WTC11 (cell line): Measurements from ENCODE around the gene MCRIP2.

Experiments used
- ESRRA ChIP-seq: sonication (generic); formaldehyde crosslinking; IDR thresholded peaks from 2 replicates; pipeline ENCODE4 v1.8.1; 2022; ENCODE audit warnings: mild to moderate bottlenecking, missing genetic modification reagents, borderline replicate concordance
- IRF2 ChIP-seq: sonication (generic); formaldehyde crosslinking; IDR thresholded peaks from 2 replicates; pipeline ENCODE4 v1.8.0; 2022; ENCODE audit warnings: low read depth, missing genetic modification reagents, borderline replicate concordance
- JUN ChIP-seq: sonication (generic); formaldehyde crosslinking; IDR thresholded peaks from 2 replicates; pipeline ENCODE4 v1.8.0; 2023; ENCODE audit warnings: mild to moderate bottlenecking, missing genetic modification reagents
- ZBTB21 ChIP-seq: sonication (generic); formaldehyde crosslinking; IDR thresholded peaks from 2 replicates; pipeline ENCODE4 v1.8.1; 2023; ENCODE audit warnings: mild to moderate bottlenecking, missing genetic modification reagents, borderline replicate concordance
- ZNF263 ChIP-seq: sonication (generic); formaldehyde crosslinking; IDR thresholded peaks from 2 replicates; pipeline ENCODE4 v1.8.1; 2022; ENCODE audit warnings: low read depth, mild to moderate bottlenecking, moderate library complexity, missing genetic modification reagents
- ZNF423 ChIP-seq: fragments of 250-450 bp; sonication (Bioruptor Pico); IDR thresholded peaks from 2 replicates; pipeline ENCODE4 v2.1.2; 2022; ENCODE audit warnings: mild to moderate bottlenecking, moderate library complexity
- TF ChIP-seq, protein P1 (sequence below): sonication (generic); formaldehyde crosslinking; conservative IDR thresholded peaks from 2 replicates; pipeline ENCODE4 v1.8.1; 2022; ENCODE audit warnings: mild to moderate bottlenecking, missing genetic modification reagents
- TF ChIP-seq, protein P2 (sequence below): fragments of 200-600 bp; IDR thresholded peaks from 2 replicates; pipeline ENCODE4 v1.8.0; 2022; ENCODE audit warnings: antibody characterized with exemption
- TF ChIP-seq, protein P3 (sequence below): sonication (generic); formaldehyde crosslinking; IDR thresholded peaks from 2 replicates; pipeline ENCODE4 v1.8.1; 2023; ENCODE audit warnings: mild to moderate bottlenecking, missing genetic modification reagents, moderate library complexity
- TF ChIP-seq, protein P4 (sequence below): fragments of 250-450 bp; sonication (Bioruptor Pico); IDR thresholded peaks from 2 replicates; pipeline ENCODE4 v1.9.0; 2021; ENCODE audit warnings: mild to moderate bottlenecking
- TF ChIP-seq, protein P5 (sequence below): sonication (generic); formaldehyde crosslinking; IDR thresholded peaks from 2 replicates; pipeline ENCODE4 v1.8.0; 2022; ENCODE audit warnings: mild to moderate bottlenecking, missing genetic modification reagents
- TF ChIP-seq, protein P6 (sequence below): sonication (generic); formaldehyde crosslinking; IDR thresholded peaks from 2 replicates; pipeline ENCODE4 v1.8.0; 2023; ENCODE audit warnings: missing genetic modification reagents, mild to moderate bottlenecking, borderline replicate concordance

DNA sequence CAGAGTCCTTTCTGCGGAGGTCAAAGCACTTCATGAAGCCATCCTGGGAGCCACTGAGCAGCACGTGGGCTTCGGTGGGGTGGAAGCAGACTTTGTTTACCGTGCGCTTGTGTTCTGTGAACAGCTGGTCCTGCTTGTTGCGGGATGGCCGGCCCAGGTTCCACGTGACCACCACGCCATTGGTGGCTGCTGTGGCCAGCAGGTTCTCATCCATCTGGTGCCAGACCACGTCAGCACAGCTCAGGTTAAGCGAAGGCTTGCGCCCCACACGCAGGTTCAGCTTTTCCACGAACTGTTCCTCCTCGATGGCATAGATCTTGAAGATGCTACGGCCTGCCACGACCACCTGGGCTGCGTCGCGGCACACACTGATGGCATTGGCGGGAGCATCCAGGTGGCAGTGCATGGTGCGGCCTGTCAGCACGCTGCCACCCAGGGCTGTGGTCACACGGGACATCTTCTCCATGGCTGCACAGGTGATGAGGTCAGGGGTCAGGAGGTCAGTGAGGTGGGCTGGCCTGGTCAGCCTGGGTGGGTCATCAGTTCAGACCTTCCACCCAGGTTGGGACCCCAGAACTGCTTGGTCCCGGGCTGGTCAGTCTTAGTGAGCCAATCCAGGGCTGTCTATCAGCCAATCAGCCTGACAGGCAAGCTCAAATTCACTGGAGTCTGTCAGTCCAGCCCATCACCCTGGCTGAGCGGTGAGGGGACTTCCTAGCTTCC lies 47.7 kb downstream of the MCRIP2 start:
- TF ChIP-seq, protein P1, sequence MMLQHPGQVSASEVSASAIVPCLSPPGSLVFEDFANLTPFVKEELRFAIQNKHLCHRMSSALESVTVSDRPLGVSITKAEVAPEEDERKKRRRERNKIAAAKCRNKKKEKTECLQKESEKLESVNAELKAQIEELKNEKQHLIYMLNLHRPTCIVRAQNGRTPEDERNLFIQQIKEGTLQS (CRISPR knock-in tag) = no peak
- TF ChIP-seq, protein P2, sequence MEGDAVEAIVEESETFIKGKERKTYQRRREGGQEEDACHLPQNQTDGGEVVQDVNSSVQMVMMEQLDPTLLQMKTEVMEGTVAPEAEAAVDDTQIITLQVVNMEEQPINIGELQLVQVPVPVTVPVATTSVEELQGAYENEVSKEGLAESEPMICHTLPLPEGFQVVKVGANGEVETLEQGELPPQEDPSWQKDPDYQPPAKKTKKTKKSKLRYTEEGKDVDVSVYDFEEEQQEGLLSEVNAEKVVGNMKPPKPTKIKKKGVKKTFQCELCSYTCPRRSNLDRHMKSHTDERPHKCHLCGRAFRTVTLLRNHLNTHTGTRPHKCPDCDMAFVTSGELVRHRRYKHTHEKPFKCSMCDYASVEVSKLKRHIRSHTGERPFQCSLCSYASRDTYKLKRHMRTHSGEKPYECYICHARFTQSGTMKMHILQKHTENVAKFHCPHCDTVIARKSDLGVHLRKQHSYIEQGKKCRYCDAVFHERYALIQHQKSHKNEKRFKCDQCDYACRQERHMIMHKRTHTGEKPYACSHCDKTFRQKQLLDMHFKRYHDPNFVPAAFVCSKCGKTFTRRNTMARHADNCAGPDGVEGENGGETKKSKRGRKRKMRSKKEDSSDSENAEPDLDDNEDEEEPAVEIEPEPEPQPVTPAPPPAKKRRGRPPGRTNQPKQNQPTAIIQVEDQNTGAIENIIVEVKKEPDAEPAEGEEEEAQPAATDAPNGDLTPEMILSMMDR = no peak
- no peak for TF ChIP-seq ZBTB21
- TF ChIP-seq, protein P3, sequence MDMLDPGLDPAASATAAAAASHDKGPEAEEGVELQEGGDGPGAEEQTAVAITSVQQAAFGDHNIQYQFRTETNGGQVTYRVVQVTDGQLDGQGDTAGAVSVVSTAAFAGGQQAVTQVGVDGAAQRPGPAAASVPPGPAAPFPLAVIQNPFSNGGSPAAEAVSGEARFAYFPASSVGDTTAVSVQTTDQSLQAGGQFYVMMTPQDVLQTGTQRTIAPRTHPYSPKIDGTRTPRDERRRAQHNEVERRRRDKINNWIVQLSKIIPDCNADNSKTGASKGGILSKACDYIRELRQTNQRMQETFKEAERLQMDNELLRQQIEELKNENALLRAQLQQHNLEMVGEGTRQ (CRISPR knock-in tag) = no peak
- TF ChIP-seq, protein P4, sequence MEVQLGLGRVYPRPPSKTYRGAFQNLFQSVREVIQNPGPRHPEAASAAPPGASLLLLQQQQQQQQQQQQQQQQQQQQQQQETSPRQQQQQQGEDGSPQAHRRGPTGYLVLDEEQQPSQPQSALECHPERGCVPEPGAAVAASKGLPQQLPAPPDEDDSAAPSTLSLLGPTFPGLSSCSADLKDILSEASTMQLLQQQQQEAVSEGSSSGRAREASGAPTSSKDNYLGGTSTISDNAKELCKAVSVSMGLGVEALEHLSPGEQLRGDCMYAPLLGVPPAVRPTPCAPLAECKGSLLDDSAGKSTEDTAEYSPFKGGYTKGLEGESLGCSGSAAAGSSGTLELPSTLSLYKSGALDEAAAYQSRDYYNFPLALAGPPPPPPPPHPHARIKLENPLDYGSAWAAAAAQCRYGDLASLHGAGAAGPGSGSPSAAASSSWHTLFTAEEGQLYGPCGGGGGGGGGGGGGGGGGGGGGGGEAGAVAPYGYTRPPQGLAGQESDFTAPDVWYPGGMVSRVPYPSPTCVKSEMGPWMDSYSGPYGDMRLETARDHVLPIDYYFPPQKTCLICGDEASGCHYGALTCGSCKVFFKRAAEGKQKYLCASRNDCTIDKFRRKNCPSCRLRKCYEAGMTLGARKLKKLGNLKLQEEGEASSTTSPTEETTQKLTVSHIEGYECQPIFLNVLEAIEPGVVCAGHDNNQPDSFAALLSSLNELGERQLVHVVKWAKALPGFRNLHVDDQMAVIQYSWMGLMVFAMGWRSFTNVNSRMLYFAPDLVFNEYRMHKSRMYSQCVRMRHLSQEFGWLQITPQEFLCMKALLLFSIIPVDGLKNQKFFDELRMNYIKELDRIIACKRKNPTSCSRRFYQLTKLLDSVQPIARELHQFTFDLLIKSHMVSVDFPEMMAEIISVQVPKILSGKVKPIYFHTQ (CRISPR knock-in tag) = no peak
- TF ChIP-seq, protein P5, sequence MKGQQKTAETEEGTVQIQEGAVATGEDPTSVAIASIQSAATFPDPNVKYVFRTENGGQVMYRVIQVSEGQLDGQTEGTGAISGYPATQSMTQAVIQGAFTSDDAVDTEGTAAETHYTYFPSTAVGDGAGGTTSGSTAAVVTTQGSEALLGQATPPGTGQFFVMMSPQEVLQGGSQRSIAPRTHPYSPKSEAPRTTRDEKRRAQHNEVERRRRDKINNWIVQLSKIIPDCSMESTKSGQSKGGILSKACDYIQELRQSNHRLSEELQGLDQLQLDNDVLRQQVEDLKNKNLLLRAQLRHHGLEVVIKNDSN (CRISPR knock-in tag) = no peak
- no peak for TF ChIP-seq ZNF263 (CRISPR knock-in tag)
- TF ChIP-seq, protein P6, sequence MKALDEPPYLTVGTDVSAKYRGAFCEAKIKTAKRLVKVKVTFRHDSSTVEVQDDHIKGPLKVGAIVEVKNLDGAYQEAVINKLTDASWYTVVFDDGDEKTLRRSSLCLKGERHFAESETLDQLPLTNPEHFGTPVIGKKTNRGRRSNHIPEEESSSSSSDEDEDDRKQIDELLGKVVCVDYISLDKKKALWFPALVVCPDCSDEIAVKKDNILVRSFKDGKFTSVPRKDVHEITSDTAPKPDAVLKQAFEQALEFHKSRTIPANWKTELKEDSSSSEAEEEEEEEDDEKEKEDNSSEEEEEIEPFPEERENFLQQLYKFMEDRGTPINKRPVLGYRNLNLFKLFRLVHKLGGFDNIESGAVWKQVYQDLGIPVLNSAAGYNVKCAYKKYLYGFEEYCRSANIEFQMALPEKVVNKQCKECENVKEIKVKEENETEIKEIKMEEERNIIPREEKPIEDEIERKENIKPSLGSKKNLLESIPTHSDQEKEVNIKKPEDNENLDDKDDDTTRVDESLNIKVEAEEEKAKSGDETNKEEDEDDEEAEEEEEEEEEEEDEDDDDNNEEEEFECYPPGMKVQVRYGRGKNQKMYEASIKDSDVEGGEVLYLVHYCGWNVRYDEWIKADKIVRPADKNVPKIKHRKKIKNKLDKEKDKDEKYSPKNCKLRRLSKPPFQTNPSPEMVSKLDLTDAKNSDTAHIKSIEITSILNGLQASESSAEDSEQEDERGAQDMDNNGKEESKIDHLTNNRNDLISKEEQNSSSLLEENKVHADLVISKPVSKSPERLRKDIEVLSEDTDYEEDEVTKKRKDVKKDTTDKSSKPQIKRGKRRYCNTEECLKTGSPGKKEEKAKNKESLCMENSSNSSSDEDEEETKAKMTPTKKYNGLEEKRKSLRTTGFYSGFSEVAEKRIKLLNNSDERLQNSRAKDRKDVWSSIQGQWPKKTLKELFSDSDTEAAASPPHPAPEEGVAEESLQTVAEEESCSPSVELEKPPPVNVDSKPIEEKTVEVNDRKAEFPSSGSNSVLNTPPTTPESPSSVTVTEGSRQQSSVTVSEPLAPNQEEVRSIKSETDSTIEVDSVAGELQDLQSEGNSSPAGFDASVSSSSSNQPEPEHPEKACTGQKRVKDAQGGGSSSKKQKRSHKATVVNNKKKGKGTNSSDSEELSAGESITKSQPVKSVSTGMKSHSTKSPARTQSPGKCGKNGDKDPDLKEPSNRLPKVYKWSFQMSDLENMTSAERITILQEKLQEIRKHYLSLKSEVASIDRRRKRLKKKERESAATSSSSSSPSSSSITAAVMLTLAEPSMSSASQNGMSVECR = no peak
- no peak for TF ChIP-seq ZNF423 (CRISPR knock-in tag)
- TF ChIP-seq IRF2 = no peak
- no peak for TF ChIP-seq JUN (CRISPR knock-in tag)
- no peak for TF ChIP-seq ESRRA
